ENCODE measurements around the gene GRM2.

GRCh38 chr3:51712511-51712931 is 5.7 kb downstream of the GRM2 start:
- TF ChIP-seq TAF1 (IDR thresholded peaks at IDR 0.05; ENCODE audit: low read depth, low read length) (no peak), POLR2AphosphoS5 (IDR thresholded peaks at IDR 0.05; ENCODE audit: low read depth, low read length) (no peak), POLR2A (IDR thresholded peaks at IDR 0.05; ENCODE audit: low read depth, low read length) (no peak), PAX5 (IDR thresholded peaks at IDR 0.05; ENCODE audit: insufficient read depth, low read length, severe bottlenecking) (no peak), SPI1 (IDR thresholded peaks at IDR 0.05; ENCODE audit: low read depth, low read length) (no peak), POU2F2 (IDR thresholded peaks at IDR 0.05; ENCODE audit: low read depth, low read length) (no peak)
